Karpas-422 (cell line): ENCODE data around the gene CLMN. TPM values are rescaled to one million over a fixed set of nuclear protein-coding genes. Genes with fewer than 3 reads are reported as not detected.

ENCODE experiments used
- DNase-seq: peaks from one replicate; pipeline ENCODE4 v3.0.0-alpha.2; 2015
- H2AFZ ChIP-seq: fragments of 200-600 bp; sonication (generic); 2 replicates; pipeline ENCODE4 v1.6.1; 2014; ENCODE audit warnings: antibody characterized with exemption, low read length, mixed read lengths
- H3K27ac ChIP-seq: fragments of 200-600 bp; sonication (generic); 2 replicates; pipeline ENCODE4 v1.5.1; 2014; ENCODE audit warnings: mild to moderate bottlenecking, low read length, moderate library complexity
- H3K27me3 ChIP-seq: fragments of 200-600 bp; sonication (generic); 2 replicates; pipeline ENCODE4 v1.6.1; 2014; ENCODE audit warnings: low read length, mixed read lengths
- H3K36me3 ChIP-seq: fragments of 200-600 bp; sonication (generic); 2 replicates; pipeline ENCODE4 v1.6.1; 2014; ENCODE audit warnings: low read length, mixed read lengths; ENCODE audit not compliant: insufficient read depth
- H3K4me1 ChIP-seq: fragments of 200-600 bp; sonication (generic); 2 replicates; pipeline ENCODE4 v1.6.1; 2014; ENCODE audit warnings: mild to moderate bottlenecking, low read length, mixed read lengths
- H3K4me2 ChIP-seq: fragments of 200-600 bp; sonication (generic); 2 replicates; pipeline ENCODE4 v1.6.1; 2014; ENCODE audit warnings: low read length, low read depth, mild to moderate bottlenecking; ENCODE audit not compliant: poor library complexity, severe bottlenecking
- H3K4me3 ChIP-seq: fragments of 200-600 bp; sonication (generic); 2 replicates; pipeline ENCODE4 v1.5.1; 2014; ENCODE audit warnings: mild to moderate bottlenecking, antibody characterized with exemption, low read length, mixed read lengths
- H3K79me2 ChIP-seq: fragments of 200-600 bp; sonication (generic); 2 replicates; pipeline ENCODE4 v1.6.1; 2014; ENCODE audit warnings: mild to moderate bottlenecking, low read length, mixed read lengths
- H3K9ac ChIP-seq: fragments of 200-600 bp; sonication (generic); 2 replicates; pipeline ENCODE4 v1.6.0; 2014; ENCODE audit warnings: low read length
- H3K9me2 ChIP-seq: fragments of 200-600 bp; sonication (generic), shearing (Covaris generic); replicated peaks from 2 replicates; pipeline ENCODE4 v1.6.0; 2014; ENCODE audit warnings: mild to moderate bottlenecking, low read length, moderate library complexity; ENCODE audit not compliant: insufficient read depth
- H3K9me3 ChIP-seq: fragments of 300-700, 200-600 bp; sonication (generic); 2 replicates; pipeline ENCODE4 v1.6.1; 2014; ENCODE audit warnings: low read length, mixed read lengths
- H4K20me1 ChIP-seq: fragments of 200-600 bp; sonication (generic); 2 replicates; pipeline ENCODE4 v1.6.1; 2014; ENCODE audit warnings: mild to moderate bottlenecking, antibody characterized with exemption, low read length, low read depth; ENCODE audit not compliant: insufficient read depth
- total RNA-seq: library from RNA; depleted of rRNA; stranded (reverse); fragments of >200 nt; shearing (Covaris generic); gene quantifications from 2 replicates; pipeline ENCODE4 v1.2.3, GENCODE V29; 2014; ENCODE audit warnings: low replicate concordance

Gene CLMN
- total RNA-seq, 1 experiment from 2014 or later: 56.1 TPM

GRCh38 chr14:95359994-95360826 lies 40.5 kb upstream of the CLMN start:
- H3K4me1 ChIP-seq: peaks cover 29% of the 10 kb centered on the region
- H3K4me2 ChIP-seq: no peak overlapping the region
- no peaks in the 10 kb centered on the region for H3K9me2 ChIP-seq
- H2AFZ ChIP-seq: no peak overlapping the region
- H3K9me3 ChIP-seq: no peaks in the 10 kb centered on the region
- no peaks in the 10 kb centered on the region for H4K20me1 ChIP-seq
- H3K79me2 ChIP-seq: no peaks in the 10 kb centered on the region
- H3K27me3 ChIP-seq: no peaks in the 10 kb centered on the region
- no peaks in the 10 kb centered on the region for H3K36me3 ChIP-seq
- no peak for DNase-seq
- no peak overlapping the region for H3K4me3 ChIP-seq
- H3K9ac ChIP-seq: no peak overlapping the region
- H3K27ac ChIP-seq: no peak overlapping the region

GRCh38 chr14:95356245-95356869 lies 36.6 kb upstream of the CLMN start:
- Histone ChIP-seq H3K4me3 (no peak overlapping the region), H3K79me2 (no peaks in the 10 kb centered on the region), H3K27ac (no peak overlapping the region), H3K36me3 (no peaks in the 10 kb centered on the region), H4K20me1 (no peaks in the 10 kb centered on the region), H3K9me2 (no peaks in the 10 kb centered on the region), H3K9me3 (0 out of 2 replicates have a peak, but pooled peaks cover 4% of the 10 kb centered on the region), H3K4me1 (no peaks in the 10 kb centered on the region), H3K9ac (no peak overlapping the region), H2AFZ (no peak overlapping the region), H3K27me3 (no peaks in the 10 kb centered on the region), H3K4me2 (no peak overlapping the region)
- no peak for DNase-seq

- Histone ChIP-seq H3K36me3 (no peaks in the 10 kb centered on the region), H3K4me3 (no peak overlapping the region), H4K20me1 (no peaks in the 10 kb centered on the region), H3K4me2 (no peak overlapping the region), H3K4me1 (no peaks in the 10 kb centered on the region), H2AFZ (no peak overlapping the region), H3K27ac (no peak overlapping the region), H3K27me3 (no peaks in the 10 kb centered on the region), H3K9me3 (0 out of 2 replicates have a peak, but pooled peaks cover 4% of the 10 kb centered on the region), H3K79me2 (no peaks in the 10 kb centered on the region), H3K9ac (no peak overlapping the region), H3K9me2 (no peaks in the 10 kb centered on the region)
- DNase-seq: no peak
Observed at GRCh38 chr14:95355422-95355821, 35.7 kb upstream of the CLMN start.

GRCh38 chr14:95354834-95355233 lies 35.1 kb upstream of the CLMN start:
- Histone ChIP-seq H3K27ac (no peak overlapping the region), H3K4me3 (no peak overlapping the region), H3K9ac (no peak overlapping the region), H3K79me2 (no peaks in the 10 kb centered on the region), H3K9me2 (no peaks in the 10 kb centered on the region), H4K20me1 (no peaks in the 10 kb centered on the region), H2AFZ (no peak overlapping the region), H3K27me3 (no peaks in the 10 kb centered on the region), H3K9me3 (0 out of 2 replicates have a peak, but pooled peaks cover 4% of the 10 kb centered on the region), H3K4me1 (no peaks in the 10 kb centered on the region), H3K36me3 (no peaks in the 10 kb centered on the region), H3K4me2 (no peak overlapping the region)
- DNase-seq: no peak

GRCh38 chr14:95353664-95354063 lies 34.0 kb upstream of the CLMN start:
- H4K20me1 ChIP-seq: no peaks in the 10 kb centered on the region
- no peak overlapping the region for H2AFZ ChIP-seq
- DNase-seq: no peak
- H3K79me2 ChIP-seq: no peaks in the 10 kb centered on the region
- H3K9me2 ChIP-seq: no peaks in the 10 kb centered on the region
- H3K9me3 ChIP-seq: 0 out of 2 replicates have a peak, but pooled peaks cover 4% of the 10 kb centered on the region
- H3K4me1 ChIP-seq: no peaks in the 10 kb centered on the region
- no peak overlapping the region for H3K9ac ChIP-seq
- no peak overlapping the region for H3K4me3 ChIP-seq
- no peak overlapping the region for H3K4me2 ChIP-seq
- H3K36me3 ChIP-seq: no peaks in the 10 kb centered on the region
- no peaks in the 10 kb centered on the region for H3K27me3 ChIP-seq
- no peak overlapping the region for H3K27ac ChIP-seq

GRCh38 chr14:95353007-95353406 lies 33.3 kb upstream of the CLMN start:
- Histone ChIP-seq H3K27ac (no peak overlapping the region), H2AFZ (no peak overlapping the region), H3K79me2 (no peaks in the 10 kb centered on the region), H3K4me3 (no peak overlapping the region), H3K4me1 (no peaks in the 10 kb centered on the region), H4K20me1 (no peaks in the 10 kb centered on the region), H3K36me3 (no peaks in the 10 kb centered on the region), H3K27me3 (no peaks in the 10 kb centered on the region), H3K9ac (no peak overlapping the region), H3K9me3 (0 out of 2 replicates have a peak, but pooled peaks cover 4% of the 10 kb centered on the region), H3K4me2 (no peak overlapping the region), H3K9me2 (no peaks in the 10 kb centered on the region)
- DNase-seq: no peak

GRCh38 chr14:95352481-95352880 lies 32.8 kb upstream of the CLMN start:
- Histone ChIP-seq H3K9ac (no peak overlapping the region), H3K9me2 (no peaks in the 10 kb centered on the region), H2AFZ (no peak overlapping the region), H3K27ac (no peak overlapping the region), H4K20me1 (no peaks in the 10 kb centered on the region), H3K4me2 (no peak overlapping the region), H3K4me3 (no peak overlapping the region), H3K9me3 (0 out of 2 replicates have a peak, but pooled peaks cover 4% of the 10 kb centered on the region), H3K4me1 (no peaks in the 10 kb centered on the region), H3K27me3 (no peaks in the 10 kb centered on the region), H3K79me2 (no peaks in the 10 kb centered on the region), H3K36me3 (no peaks in the 10 kb centered on the region)
- DNase-seq: no peak

- Histone ChIP-seq H3K4me2 (no peak overlapping the region), H3K4me3 (no peak overlapping the region), H4K20me1 (no peaks in the 10 kb centered on the region), H3K9me3 (0 out of 2 replicates have a peak, but pooled peaks cover 4% of the 10 kb centered on the region), H3K27ac (no peak overlapping the region), H3K36me3 (no peaks in the 10 kb centered on the region), H3K27me3 (no peaks in the 10 kb centered on the region), H3K9ac (no peak overlapping the region), H2AFZ (no peak overlapping the region), H3K4me1 (no peaks in the 10 kb centered on the region), H3K79me2 (no peaks in the 10 kb centered on the region), H3K9me2 (no peaks in the 10 kb centered on the region)
- no peak for DNase-seq
Observed at GRCh38 chr14:95349241-95349640, 29.5 kb upstream of the CLMN start.
